ENCODE results near the gene ARL6.

Gene ARL6, protein sequence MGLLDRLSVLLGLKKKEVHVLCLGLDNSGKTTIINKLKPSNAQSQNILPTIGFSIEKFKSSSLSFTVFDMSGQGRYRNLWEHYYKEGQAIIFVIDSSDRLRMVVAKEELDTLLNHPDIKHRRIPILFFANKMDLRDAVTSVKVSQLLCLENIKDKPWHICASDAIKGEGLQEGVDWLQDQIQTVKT

DNA sequence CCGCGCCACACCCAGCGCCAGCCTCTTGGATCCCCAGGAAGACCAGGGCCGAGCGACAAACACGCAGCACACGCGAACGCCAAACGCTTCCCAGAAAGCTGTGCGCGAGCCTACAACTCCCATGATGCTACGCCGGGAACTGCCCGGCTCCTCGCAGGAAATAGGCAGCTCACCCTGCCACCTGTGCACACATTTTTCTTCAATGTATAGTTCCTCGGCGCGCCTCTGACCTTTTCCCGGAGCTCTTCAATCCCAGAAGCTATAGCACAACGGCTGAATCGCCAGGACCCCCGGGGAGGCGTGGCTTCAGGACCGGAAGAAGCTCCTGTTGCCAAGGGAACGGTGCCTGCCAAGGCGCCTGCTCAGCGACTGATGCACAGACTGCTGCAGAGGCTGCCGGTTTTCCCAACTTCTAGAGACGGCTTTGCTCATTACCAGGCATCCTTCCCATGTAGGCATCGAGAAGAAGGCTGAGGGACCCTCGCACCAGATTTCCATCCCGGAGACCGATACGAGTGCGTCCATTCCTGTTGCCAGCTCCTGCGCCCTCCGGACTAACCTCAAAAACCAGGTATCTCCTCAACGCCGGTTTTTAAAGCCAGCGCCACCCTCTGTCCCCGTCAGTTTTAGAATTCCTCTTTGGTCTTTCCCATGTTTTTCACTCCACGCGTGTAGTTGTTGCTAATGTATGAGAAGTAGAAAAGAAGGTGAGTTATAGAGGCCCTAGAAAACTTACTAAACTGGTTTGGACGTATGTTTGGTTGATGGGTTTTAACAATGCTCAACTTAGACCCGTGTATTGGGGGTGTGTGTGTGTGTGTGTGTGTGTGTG lies at the start of gene ARL6:
TSS of gene ARL6 (plus strand) at position 352 of the 832 bp plus-strand sequence. CDS start 3,350 bp downstream, outside the sequence.
- DNase-seq (ENCODE audit: low read depth in 1 of 2, low spot score in 1 of 2) = peak; percentile 61 to 65

GRCh38 chr3:97719156-97719821 lies 45.3 kb upstream of the ARL6 start:
- DNase-seq (ENCODE audit: low read depth in 1 of 2, low spot score in 1 of 2) = peak; percentile 20 to 46

DNA sequence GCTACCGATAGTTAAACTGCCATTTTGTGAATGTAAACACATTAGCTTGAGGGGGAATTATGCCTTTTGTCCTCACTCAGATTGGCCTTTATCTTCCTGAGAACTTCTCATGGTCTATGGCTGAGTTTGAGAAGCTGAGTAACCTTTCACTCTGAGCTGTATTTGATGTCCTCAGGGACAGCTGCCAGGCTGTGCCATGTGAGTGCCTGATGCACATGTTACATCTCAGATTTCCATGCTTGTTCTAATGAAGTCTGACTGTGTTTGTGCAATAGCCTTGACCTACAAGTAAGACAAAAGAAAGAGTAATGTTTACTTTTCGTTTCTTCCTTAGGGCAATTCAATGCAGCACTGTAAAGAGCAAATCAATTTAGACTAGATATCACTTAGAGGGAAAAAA lies 44.1 kb upstream of the ARL6 start:
- no peak for DNase-seq (ENCODE audit: low read depth in 1 of 2, low spot score in 1 of 2)

GRCh38 chr3:97721446-97721845 lies 43.1 kb upstream of the ARL6 start:
- no peak for DNase-seq (ENCODE audit: low read depth in 1 of 2, low spot score in 1 of 2)

DNA sequence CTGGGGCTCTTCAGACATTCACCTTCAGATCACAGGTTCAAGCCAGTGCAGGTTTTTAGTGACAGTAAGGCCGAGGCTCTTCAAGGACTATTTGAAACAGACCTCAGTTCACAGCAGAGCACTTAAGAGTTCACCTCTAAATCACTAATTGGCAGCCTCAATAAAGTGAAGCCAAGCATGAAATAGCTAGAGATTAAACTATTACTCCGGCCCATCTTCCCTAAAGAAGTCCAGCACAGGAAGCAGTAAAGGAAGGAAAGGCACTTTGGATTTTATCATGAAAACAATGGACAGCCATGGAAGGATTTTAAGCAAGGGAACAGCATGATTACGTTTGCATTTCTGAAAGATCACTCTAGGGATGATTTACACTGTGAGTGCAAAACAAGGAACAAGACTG lies 27.6 kb upstream of the ARL6 start:
- no peak for DNase-seq (ENCODE audit: low read depth in 1 of 2, low spot score in 1 of 2)

DNA sequence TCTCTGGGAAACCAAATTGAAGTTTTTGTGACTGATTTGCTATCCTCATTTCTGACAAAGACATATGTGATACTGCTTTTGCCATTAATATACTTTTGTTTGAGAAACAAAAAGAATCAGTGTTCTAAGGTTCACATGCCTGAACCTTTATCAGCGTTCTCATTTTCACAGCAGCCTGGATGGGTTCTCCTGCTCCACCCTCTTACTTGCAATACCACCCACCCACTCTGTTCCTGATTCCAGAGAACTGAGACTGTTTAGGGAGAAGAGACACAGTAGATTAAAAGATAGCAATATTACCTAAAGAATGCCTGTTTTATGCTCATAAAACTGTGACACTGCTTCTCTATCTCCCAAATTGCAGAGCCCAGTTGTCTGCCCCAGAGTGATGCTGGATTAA lies 25.8 kb upstream of the ARL6 start:
- no peak for DNase-seq (ENCODE audit: low read depth in 1 of 2, low spot score in 1 of 2)

DNA sequence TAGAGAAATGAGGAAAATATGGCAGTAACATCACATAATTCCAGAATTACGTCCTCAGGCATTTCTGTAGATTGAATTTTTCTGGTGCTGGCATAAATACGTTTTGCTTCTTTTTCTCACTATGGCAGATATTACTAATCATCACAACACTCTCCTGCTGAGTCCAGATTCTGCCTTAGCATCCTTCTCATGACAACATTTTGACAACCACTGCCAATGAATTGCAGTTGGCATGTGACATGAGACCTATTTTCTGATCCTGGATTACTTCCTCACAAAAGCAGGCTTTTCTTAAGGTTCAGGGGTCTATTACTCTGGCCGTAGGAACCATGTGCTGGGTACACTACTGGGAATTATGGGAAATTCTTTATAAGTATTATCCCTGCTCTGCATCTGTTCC lies 22.5 kb upstream of the ARL6 start:
- DNase-seq (ENCODE audit: low read depth in 1 of 2, low spot score in 1 of 2) = no peak

DNA sequence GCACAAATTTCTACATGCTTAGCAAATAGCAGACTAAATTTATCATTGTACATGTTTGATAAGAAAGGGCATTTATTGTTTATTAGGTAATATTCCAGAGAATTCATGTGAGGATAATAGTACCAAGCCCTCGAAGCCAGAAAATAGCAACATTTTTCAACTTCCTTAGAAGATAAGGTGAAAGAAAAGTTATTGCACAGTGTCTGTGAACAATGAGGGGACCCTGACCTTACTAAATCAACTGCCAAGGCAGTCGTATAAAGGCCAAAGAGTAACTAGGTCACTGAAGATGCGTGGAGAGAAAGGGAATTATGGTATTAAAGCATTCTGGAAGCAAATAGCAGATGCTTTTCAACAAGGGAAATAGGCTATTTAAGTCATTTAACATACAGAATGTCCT lies 20.3 kb upstream of the ARL6 start:
- no peak for DNase-seq (ENCODE audit: low read depth in 1 of 2, low spot score in 1 of 2)

GRCh38 chr3:97763586-97764406 lies 762 bp upstream of the ARL6 start:
- DNase-seq (ENCODE audit: low read depth in 1 of 2, low spot score in 1 of 2) = no peak

- no peak for DNase-seq (ENCODE audit: low read depth in 1 of 2, low spot score in 1 of 2)
Observed at GRCh38 chr3:97765336-97765735, 778 bp downstream of the ARL6 start.

GRCh38 chr3:97772926-97773325 lies 8.4 kb downstream of the ARL6 start:
- no peak for DNase-seq (ENCODE audit: low read depth in 1 of 2, low spot score in 1 of 2)

DNA sequence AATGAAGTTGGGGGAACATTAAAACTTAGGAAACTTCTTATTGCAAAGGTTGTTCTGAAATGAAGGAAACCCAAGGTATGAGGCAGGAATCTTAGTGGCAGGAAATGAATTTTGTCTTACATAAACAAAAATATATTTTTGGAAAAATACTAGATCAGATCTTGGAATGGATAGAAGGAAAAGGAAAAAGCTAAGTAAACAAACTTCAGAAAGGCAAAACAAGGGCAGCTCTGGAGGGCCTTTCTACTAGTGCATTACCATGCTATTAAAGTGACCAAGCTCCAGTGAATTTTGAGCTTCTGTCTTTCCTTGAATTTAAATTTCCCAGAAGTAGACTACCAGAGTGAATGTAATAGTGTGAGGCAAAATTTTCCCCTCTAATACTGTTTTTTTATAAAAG lies 13.6 kb downstream of the ARL6 start:
- no peak for DNase-seq (ENCODE audit: low read depth in 1 of 2, low spot score in 1 of 2)

- peak in 1 of 2 donors; percentile 20 for DNase-seq (ENCODE audit: low read depth in 1 of 2, low spot score in 1 of 2)
Observed at GRCh38 chr3:97793420-97794019, 29.0 kb downstream of the ARL6 start.

GRCh38 chr3:97795951-97796350 lies 31.4 kb downstream of the ARL6 start:
- DNase-seq (ENCODE audit: low read depth in 1 of 2, low spot score in 1 of 2) = no peak

GRCh38 chr3:97804471-97804870 lies 39.9 kb downstream of the ARL6 start:
- DNase-seq (ENCODE audit: low read depth in 1 of 2, low spot score in 1 of 2) = no peak

DNA sequence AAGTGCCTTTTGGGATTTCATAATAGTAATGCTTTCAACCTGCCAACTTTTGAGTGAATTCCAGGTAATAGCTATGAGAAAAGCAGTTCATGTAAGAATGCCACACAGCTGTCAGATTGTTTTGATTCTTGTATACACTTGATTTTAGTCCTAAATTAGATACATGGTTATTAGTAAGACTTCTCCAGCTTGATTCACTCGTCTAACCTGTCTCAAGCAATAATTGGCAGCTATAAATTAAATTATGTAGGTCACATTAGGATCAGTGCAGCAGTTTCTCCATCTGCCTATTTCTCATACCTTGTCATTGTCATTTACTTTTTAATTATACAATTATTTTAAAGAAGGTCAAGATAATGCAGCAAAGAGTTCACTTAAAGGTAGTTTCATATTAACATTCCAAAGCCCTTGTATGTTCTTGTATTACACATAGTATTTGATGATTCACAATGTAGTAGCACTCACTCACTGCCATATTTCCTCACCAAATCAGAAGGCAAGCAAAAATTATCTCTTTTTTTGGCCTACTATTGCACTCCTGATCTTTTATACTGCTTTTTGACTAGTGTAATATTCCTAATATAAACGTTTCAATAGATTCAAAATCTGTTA lies 46.3 kb downstream of the ARL6 start:
- DNase-seq (ENCODE audit: low read depth in 1 of 2, low spot score in 1 of 2) = no peak

- DNase-seq (ENCODE audit: low read depth in 1 of 2, low spot score in 1 of 2) = no peak
Observed at GRCh38 chr3:97815149-97815917, 50.8 kb downstream of the ARL6 start.

- no peak for DNase-seq (ENCODE audit: low read depth in 1 of 2, low spot score in 1 of 2)
Observed at GRCh38 chr3:97816811-97817210, 52.3 kb downstream of the ARL6 start.

DNA sequence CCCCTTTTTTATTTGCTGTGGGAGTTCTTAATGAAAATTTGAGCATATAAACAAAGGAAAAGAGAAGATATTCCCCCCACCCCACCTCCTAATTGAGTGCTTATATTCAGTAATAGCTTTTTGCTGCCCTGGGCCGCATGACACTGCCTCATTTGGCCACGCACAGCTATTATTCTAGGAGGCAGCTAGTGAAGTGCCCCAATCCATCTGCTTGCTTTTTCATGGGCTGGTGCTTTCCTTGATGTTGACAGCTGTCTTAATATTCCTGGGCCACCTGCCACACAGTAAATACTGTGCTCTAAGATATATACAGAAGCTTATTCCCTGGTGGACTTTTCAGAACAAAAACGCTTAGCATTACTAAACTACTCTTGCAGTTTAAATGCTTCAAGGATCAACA lies 53.4 kb downstream of the ARL6 start:
- DNase-seq (ENCODE audit: low read depth in 1 of 2, low spot score in 1 of 2) = no peak

GRCh38 chr3:97820780-97821179 lies 56.2 kb downstream of the ARL6 start:
- DNase-seq (ENCODE audit: low read depth in 1 of 2, low spot score in 1 of 2) = no peak
